ENCODE results near the gene PDLIM4.

DNA sequence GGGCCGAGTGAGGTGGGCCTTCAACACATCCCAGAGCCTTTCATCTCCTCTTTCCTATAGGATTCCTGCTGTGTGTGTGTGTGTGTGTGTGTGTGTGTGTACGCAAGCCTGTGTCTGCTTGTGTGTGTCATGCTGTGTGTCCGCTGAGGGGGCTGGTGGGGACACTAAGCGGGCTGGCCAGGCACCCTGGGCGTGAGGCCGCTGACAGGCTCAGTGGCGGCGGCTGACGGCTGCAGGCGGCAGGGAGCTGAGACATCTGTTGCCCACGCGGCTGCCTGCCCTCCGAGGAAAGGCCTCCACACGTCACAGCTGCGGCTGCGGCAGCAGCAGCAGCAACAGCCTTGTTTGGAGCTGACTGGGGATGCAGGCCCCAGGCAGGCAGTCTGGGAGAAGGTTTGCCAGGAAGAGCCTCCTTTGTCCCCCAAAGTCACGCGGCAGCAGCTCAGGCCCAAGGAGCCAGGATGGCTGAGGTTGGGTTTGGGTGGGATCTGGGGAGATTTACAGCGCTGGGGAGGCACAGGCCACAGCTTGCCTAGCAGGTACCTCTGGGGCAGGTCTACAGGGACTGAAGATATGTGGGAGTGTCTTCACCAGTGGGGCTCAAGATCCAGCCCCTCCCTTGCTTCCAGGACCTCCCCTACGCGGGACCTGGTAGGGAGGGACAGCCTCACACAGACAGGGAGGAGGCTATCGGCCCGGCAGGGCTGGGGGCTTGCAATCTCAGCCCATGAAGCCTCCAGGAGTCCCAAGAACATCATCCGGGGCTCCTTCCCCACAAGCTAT, 1.8 kb downstream of the PDLIM4 start:
- TF ChIP-seq, protein P1, sequence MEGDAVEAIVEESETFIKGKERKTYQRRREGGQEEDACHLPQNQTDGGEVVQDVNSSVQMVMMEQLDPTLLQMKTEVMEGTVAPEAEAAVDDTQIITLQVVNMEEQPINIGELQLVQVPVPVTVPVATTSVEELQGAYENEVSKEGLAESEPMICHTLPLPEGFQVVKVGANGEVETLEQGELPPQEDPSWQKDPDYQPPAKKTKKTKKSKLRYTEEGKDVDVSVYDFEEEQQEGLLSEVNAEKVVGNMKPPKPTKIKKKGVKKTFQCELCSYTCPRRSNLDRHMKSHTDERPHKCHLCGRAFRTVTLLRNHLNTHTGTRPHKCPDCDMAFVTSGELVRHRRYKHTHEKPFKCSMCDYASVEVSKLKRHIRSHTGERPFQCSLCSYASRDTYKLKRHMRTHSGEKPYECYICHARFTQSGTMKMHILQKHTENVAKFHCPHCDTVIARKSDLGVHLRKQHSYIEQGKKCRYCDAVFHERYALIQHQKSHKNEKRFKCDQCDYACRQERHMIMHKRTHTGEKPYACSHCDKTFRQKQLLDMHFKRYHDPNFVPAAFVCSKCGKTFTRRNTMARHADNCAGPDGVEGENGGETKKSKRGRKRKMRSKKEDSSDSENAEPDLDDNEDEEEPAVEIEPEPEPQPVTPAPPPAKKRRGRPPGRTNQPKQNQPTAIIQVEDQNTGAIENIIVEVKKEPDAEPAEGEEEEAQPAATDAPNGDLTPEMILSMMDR (IDR thresholded peaks at IDR 0.05; ENCODE audit: insufficient read depth, low read depth, low read length) = no peak
- no peak for TF ChIP-seq EZH2 (IDR thresholded peaks at IDR 0.05; ENCODE audit: insufficient read depth, low read length)

All from astrocyte (in vitro differentiated cells and primary cell).